Right lobe of liver (tissue), 4 donors: ENCODE measurements around the gene CEP112.

Experiments used
- POLR2A ChIP-seq: fragments of 450-650 bp; IDR thresholded peaks from one replicate; pipeline ENCODE4 v1.6.1; 2017; ENCODE audit warnings: antibody characterized with exemption, mild to moderate bottlenecking
- TF ChIP-seq, protein P1 (sequence below), 4 donors: fragments of 200-600 bp in 3 of 4; fragments of 450-650 bp in 1 of 4; IDR thresholded peaks; one replicate each; pipeline versions ENCODE4 v1.5.1 to v1.8.0; 2016 to 2022; ENCODE audit warnings: antibody characterized with exemption in 4 of 4, mild to moderate bottlenecking in 2 of 4
- donor health status: DM: no; HTN: no; CAD: no.
- donor health status: DM: no; HTN: no; CAD: no.
- donor health status: DM: no; HTN: yes; CAD: no.

DNA sequence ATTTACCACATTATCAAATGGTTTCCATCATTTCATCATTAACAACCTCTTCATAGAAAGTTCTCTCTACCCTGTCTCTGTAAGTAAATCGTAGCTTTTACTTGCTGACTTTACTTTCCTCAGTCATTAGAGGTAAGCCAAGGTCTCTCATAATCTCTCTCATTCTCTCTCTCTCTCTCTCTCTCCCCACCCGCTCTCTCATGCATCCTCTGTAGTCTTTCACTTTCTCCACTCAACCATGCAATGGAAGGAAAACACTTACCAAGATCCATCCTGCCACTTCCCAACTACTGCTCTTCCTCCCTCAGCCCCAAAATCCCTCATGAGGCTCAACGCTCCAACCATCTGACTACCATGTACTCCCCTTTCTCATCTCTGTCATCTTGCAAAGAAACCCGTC lies 6.1 kb downstream of the CEP112 start:
- TF ChIP-seq, protein P1, sequence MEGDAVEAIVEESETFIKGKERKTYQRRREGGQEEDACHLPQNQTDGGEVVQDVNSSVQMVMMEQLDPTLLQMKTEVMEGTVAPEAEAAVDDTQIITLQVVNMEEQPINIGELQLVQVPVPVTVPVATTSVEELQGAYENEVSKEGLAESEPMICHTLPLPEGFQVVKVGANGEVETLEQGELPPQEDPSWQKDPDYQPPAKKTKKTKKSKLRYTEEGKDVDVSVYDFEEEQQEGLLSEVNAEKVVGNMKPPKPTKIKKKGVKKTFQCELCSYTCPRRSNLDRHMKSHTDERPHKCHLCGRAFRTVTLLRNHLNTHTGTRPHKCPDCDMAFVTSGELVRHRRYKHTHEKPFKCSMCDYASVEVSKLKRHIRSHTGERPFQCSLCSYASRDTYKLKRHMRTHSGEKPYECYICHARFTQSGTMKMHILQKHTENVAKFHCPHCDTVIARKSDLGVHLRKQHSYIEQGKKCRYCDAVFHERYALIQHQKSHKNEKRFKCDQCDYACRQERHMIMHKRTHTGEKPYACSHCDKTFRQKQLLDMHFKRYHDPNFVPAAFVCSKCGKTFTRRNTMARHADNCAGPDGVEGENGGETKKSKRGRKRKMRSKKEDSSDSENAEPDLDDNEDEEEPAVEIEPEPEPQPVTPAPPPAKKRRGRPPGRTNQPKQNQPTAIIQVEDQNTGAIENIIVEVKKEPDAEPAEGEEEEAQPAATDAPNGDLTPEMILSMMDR (IDR thresholded peaks at IDR 0.05): no peak
- no peak for TF ChIP-seq POLR2A
